Heart left ventricle (tissue), 16 donors: ENCODE results near the gene CDKN1C. TPM values are rescaled to one million over a fixed set of nuclear protein-coding genes. Genes with fewer than 3 reads are reported as not detected.
A peak's percentile ranks its signal among the peaks of the same experiment; 100 is the strongest.

ENCODE experiments used
- ATAC-seq, 4 donors: fragments of 200-7000 bp; cut with Tn5 transposase; one replicate each; pipeline ENCODE4 v1.9.1; 2020 to 2022; ENCODE audit warnings: moderate library complexity in 4 of 4, mild to moderate bottlenecking in 3 of 4, moderate number of reproducible peaks in 1 of 4
- DNase-seq, 5 donors: peaks; one replicate each; pipeline ENCODE4 v3.0.0-alpha.2; 2020
- H3K27ac ChIP-seq, 12 donors: fragments of 200-600 bp; sonication (generic) in 4 of 12; one replicate each; pipeline versions ENCODE4 v1.5.0 to v1.8.0; 2016 to 2022; ENCODE audit warnings: mild to moderate bottlenecking in 2 of 12
- H3K27me3 ChIP-seq, 9 donors: fragments of 200-600 bp; sonication (generic) in 2 of 9; one replicate each; pipeline versions ENCODE4 v1.5.1 to v1.8.0; 2016 to 2022; ENCODE audit warnings: mild to moderate bottlenecking in 3 of 9
- H3K36me3 ChIP-seq, 9 donors: fragments of 200-600 bp; sonication (generic) in 2 of 9; one replicate each; pipeline versions ENCODE4 v1.5.0 to v1.8.0; 2018 to 2022; ENCODE audit warnings: mild to moderate bottlenecking in 2 of 9
- H3K4me1 ChIP-seq, 12 donors: fragments of 200-600 bp; sonication (generic) in 4 of 12; one replicate each; pipeline versions ENCODE4 v1.5.0 to v1.8.0; 2016 to 2022; ENCODE audit warnings: mild to moderate bottlenecking in 3 of 12
- H3K4me3 ChIP-seq, 12 donors: fragments of 200-600 bp; sonication (generic) in 4 of 12; one replicate each; pipeline versions ENCODE4 v1.5.0 to v1.8.0; 2017 to 2022; ENCODE audit warnings: mild to moderate bottlenecking in 9 of 12, moderate library complexity in 4 of 12
- H3K9me3 ChIP-seq, 12 donors: fragments of 200-600 bp; sonication (generic) in 4 of 12; one replicate each; pipeline versions ENCODE4 v1.5.0 to v1.8.0; 2016 to 2022; ENCODE audit warnings: mild to moderate bottlenecking in 1 of 12
- POLR2A ChIP-seq, 2 donors: fragments of 450-650 bp; IDR thresholded peaks; one replicate each; pipeline ENCODE4 v1.6.1; 2017; ENCODE audit warnings: antibody characterized with exemption in 2 of 2, mild to moderate bottlenecking in 2 of 2, moderate library complexity in 2 of 2
- WGBS, 4 donors: extraction: QIAGEN DNeasy Blood & Tissue Kit in 2 of 4; methylation state at CpG; one replicate each; pipeline versions ENCODE4 v1.1.5 to v1.1.7; 2013 to 2018; 5-methylcytosine and 5-hydroxymethylcytosine counted together
- intact Hi-C, 10 donors: fragments of 100-400 bp; cut with DNase I; formaldehyde crosslinking; loops; one replicate each; pipeline versions ENCODE4 v1.11.1 to v1.14.2; 2022
- polyA plus RNA-seq, 2 donors: library from polyadenylated mRNA; stranded (reverse); fragments of 200-250 nt; gene quantifications; one replicate each; pipeline ENCODE4 v1.2.3, GENCODE V29; 2013
- total RNA-seq, 9 donors: library from RNA; depleted of rRNA in 2 of 9; stranded (reverse); fragments of >200 nt in 2 of 9; fragmentation: NEBNext Ultra II Directional in 3 of 9; extraction: Animal tissue kit (Norgen Biotek cat#: 25700) in 3 of 9; gene quantifications; one replicate each; pipeline versions ENCODE4 v1.1.0 to v1.2.4, GENCODE V29; 2016 to 2023
- TF ChIP-seq, protein P1 (sequence below), 12 donors: fragments of 200-600 bp; sonication (generic) in 4 of 12; IDR thresholded peaks; one replicate each; pipeline versions ENCODE4 v1.5.0 to v1.8.0; 2018 to 2022; ENCODE audit warnings: antibody characterized with exemption in 12 of 12, mild to moderate bottlenecking in 5 of 12
- donor health status: ischemic (EF 13 %, LVEDD 7.1; RV severe dilation, severe dysfunction).
- donor health status: healthy with polysubstance abuse.
- donor health status: DM: no; HTN: yes; CAD: no.
- donor health status: DM: no; HTN: no; CAD: no.
- donor health status: ischemic (EF 25% LVEDD 6.9; RV normal size, moderate dysfunction).
- donor health status: ischemic (EF 25% LVEDD 5.7; RV mildly dilated, moderate dysfunction).
- donor health status: healthy.
- donor health status: DM: yes; HTN: yes; CAD: no.
- donor health status: ischemic (EF 35%, LVEDD 5.7; RV mildly dilated, moderate dysfunction).
- donor health status: nonischemic (EF 11% LVEDD 7.7; RV severe dilation, severe dysfunction).
- donor health status: DM: yes; HTN: yes; CAD: no.
- donor health status: PGD.
- donor health status: ischemic (EF 29% LVEDD 5.4; RV normal size, mild dysfunction).
- donor health status: nonischemic (EF 23%, LVEDD 6.1; RV moderate dilation, normal function).

Gene CDKN1C
- total and polyA plus RNA-seq, 11 donors = 18.8 to 42.5 (median 33.4) TPM

DNA sequence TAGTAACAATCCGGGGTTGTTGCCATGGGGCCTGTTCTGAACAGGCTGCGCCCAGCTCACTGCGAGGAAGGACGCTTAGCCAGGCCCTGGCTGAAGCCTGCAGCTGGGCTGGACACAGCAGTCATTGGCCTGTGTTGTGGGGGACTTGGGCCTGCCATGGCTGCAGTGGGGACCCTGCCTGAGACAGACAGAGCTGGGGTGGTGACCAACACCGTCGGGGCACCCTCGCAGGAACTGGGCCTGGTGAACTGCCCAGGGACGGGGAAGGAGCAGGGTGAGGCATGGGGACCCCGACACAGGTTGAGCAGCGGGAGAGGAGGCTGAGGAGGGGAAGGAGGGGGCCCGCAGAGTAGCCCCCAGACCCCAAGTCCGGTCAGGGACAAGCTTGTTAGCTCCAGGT, 34.8 kb upstream of the CDKN1C start:
- ATAC-seq (peak in 3 of 4 donors; percentile 6 to 9 (median 8)), DNase-seq (no peak)
- peaks cover 0 to 29% (median 0%) of the 10 kb centered on the region in 12 donors for H3K4me1 ChIP-seq
- no peaks in the 10 kb centered on the region for H3K27me3 ChIP-seq
- H3K27ac ChIP-seq = peak overlapping the region in 1 of 12 donors; percentile 6
- no peaks in the 10 kb centered on the region for H3K36me3 ChIP-seq
- TF ChIP-seq, protein P1, sequence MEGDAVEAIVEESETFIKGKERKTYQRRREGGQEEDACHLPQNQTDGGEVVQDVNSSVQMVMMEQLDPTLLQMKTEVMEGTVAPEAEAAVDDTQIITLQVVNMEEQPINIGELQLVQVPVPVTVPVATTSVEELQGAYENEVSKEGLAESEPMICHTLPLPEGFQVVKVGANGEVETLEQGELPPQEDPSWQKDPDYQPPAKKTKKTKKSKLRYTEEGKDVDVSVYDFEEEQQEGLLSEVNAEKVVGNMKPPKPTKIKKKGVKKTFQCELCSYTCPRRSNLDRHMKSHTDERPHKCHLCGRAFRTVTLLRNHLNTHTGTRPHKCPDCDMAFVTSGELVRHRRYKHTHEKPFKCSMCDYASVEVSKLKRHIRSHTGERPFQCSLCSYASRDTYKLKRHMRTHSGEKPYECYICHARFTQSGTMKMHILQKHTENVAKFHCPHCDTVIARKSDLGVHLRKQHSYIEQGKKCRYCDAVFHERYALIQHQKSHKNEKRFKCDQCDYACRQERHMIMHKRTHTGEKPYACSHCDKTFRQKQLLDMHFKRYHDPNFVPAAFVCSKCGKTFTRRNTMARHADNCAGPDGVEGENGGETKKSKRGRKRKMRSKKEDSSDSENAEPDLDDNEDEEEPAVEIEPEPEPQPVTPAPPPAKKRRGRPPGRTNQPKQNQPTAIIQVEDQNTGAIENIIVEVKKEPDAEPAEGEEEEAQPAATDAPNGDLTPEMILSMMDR (IDR thresholded peaks at IDR 0.05) = no peak
- no peak for TF ChIP-seq POLR2A (IDR thresholded peaks at IDR 0.05)
- no peaks in the 10 kb centered on the region for H3K9me3 ChIP-seq
- no peak overlapping the region for H3K4me3 ChIP-seq
- 79 to 85% (median 85%) methylated on average over 12 of the region's 12 CpGs for WGBS, 4 donors
- intact Hi-C loops = no loop called here

DNA sequence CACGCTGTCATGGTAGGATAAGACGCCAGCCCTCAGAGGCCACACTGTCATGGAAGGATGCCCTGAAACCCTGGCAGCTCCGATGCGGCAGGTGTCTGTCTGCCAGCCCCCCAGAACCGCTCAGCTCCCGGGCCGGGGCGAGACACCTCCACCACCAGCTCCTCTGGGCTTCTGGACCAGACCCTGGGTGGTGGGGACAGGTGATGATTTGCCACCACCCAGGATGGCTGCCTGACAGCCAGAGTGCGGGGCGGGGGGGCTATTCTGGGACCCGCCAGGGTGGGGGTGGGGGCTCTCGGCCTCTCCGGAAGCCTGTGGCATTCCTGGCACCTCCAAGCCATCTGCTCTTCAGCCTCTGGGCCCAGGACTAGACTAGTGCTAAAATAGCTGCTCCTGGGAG, 34.3 kb upstream of the CDKN1C start:
- WGBS, 4 donors = 43 to 71% (median 62%) methylated on average over 2 to 13 of the region's 13 CpGs
- H3K4me1 ChIP-seq = peaks cover 0 to 31% (median 3%) of the 10 kb centered on the region in 12 donors
- intact Hi-C loops = no loop called here
- H3K4me3 ChIP-seq = no peak overlapping the region
- ATAC-seq (peak in 3 of 4 donors; percentile 3 to 48 (median 29)), DNase-seq (peak in 1 of 5 donors; percentile 28)
- no peaks in the 10 kb centered on the region for H3K27me3 ChIP-seq
- no peaks in the 10 kb centered on the region for H3K9me3 ChIP-seq
- no peak for TF ChIP-seq POLR2A (IDR thresholded peaks at IDR 0.05)
- TF ChIP-seq, protein P1 (IDR thresholded peaks at IDR 0.05) = no peak
- peak overlapping the region in 1 of 12 donors; percentile 6 for H3K27ac ChIP-seq
- H3K36me3 ChIP-seq = no peaks in the 10 kb centered on the region

DNA sequence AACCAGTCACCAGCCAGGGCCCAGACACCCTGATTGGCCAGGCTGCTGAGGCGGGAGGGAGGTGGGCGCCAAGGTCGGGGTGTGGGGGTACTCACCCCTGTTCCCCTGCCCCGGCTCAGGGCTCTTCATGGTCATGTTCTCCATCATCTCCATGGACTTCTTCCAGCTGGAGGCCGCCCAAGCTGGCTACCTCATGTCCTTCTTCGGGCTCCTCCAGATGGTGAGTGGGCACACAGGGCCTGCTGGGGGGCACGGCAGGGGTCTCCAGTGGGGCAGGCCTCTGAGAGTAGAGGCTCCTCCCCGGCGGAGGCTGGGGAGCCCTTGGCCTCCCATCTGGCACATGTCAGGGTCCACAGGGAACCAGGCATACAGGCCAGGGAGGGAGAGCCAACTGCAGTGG, 33.6 kb upstream of the CDKN1C start:
- ATAC-seq (no peak), DNase-seq (peak in 1 of 5 donors; percentile 21)
- intact Hi-C loops = no loop called here
- Histone ChIP-seq H3K27ac (no peak overlapping the region), H3K27me3 (no peaks in the 10 kb centered on the region), H3K36me3 (no peaks in the 10 kb centered on the region), H3K4me1 (peaks cover 0 to 33% (median 6%) of the 10 kb centered on the region in 12 donors), H3K9me3 (no peaks in the 10 kb centered on the region), H3K4me3 (no peak overlapping the region)
- 84 to 100% (median 89%) methylated on average over 2 to 9 of the region's 9 CpGs for WGBS, 4 donors
- no peak for TF ChIP-seq POLR2A (IDR thresholded peaks at IDR 0.05)
- TF ChIP-seq, protein P1 (IDR thresholded peaks at IDR 0.05) = no peak

DNA sequence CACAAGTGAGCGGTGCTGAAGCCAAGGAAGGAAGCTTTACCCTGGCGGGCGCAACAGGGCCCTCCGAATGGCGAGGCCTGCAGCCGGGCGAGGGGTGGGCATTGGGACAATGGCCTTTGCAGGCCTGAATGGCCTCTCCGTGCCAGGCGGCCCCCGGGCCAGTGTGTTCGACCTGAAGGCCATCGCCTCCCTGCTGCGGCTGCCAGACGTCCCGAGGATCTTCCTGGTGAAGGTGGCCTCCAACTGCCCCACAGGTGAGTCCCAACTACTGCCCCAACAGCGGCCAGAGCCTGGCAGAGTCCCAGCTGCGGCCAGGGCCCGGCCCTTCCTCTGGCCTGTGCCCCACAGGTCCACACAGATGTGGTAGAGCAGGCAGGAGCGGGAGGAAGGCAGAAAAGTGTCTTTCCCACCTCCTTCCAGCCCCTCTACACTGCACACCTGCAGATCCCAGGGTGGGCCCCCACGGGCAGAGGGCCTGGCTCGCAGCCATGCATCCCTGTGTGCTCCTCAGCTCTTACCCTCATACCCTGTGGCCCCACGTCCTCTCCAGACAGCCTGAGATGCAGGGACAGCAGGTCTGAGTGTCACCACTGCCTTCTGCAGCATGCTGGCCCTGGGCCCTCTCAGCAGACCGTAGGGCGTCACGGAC, 32.4 kb upstream of the CDKN1C start:
- DNase-seq = no peak
- Histone ChIP-seq H3K4me3 (no peak overlapping the region), H3K36me3 (no peaks in the 10 kb centered on the region), H3K27me3 (no peaks in the 10 kb centered on the region), H3K27ac (no peak overlapping the region), H3K4me1 (peaks cover 0 to 38% (median 9%) of the 10 kb centered on the region in 12 donors), H3K9me3 (no peaks in the 10 kb centered on the region)
- no peak for ATAC-seq
- TF ChIP-seq, protein P1 (IDR thresholded peaks at IDR 0.05) = no peak
- no peak for TF ChIP-seq POLR2A (IDR thresholded peaks at IDR 0.05)
- intact Hi-C loops = no loop called here
- WGBS, 4 donors = 83 to 88% (median 86%) methylated on average over 20 to 25 of the region's 25 CpGs
